ENCODE data around the gene DNAJC1.

DNA sequence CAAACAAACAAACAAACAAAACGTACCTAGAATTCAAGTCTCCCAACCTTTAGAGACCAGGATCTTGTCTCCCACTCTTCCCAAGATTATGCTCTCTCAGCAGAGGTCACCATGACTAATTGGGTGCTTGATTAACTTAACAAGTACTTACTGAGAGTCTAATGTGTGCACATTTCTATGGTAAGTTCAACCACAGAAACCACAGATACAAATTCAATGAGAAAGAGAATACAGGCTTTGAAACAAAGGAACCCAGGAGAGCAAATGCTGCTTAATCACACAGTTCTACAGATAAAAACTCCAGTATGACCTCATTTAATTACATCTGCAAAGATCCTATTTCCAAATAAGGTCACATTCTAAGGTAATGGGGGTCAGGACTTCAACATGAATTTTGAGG lies 142.8 kb downstream of the DNAJC1 start:
- no peak for TF ChIP-seq POLR2A (IDR thresholded peaks at IDR 0.05)
- TF ChIP-seq EP300 (IDR thresholded peaks at IDR 0.05), result no peak
- TF ChIP-seq, protein P1, sequence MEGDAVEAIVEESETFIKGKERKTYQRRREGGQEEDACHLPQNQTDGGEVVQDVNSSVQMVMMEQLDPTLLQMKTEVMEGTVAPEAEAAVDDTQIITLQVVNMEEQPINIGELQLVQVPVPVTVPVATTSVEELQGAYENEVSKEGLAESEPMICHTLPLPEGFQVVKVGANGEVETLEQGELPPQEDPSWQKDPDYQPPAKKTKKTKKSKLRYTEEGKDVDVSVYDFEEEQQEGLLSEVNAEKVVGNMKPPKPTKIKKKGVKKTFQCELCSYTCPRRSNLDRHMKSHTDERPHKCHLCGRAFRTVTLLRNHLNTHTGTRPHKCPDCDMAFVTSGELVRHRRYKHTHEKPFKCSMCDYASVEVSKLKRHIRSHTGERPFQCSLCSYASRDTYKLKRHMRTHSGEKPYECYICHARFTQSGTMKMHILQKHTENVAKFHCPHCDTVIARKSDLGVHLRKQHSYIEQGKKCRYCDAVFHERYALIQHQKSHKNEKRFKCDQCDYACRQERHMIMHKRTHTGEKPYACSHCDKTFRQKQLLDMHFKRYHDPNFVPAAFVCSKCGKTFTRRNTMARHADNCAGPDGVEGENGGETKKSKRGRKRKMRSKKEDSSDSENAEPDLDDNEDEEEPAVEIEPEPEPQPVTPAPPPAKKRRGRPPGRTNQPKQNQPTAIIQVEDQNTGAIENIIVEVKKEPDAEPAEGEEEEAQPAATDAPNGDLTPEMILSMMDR (IDR thresholded peaks at IDR 0.05), result no peak

Data from sigmoid colon (tissue), 4 donors.